IMR-90 (cell line): ENCODE measurements around the gene ARHGAP8. TPM values are rescaled to one million over a fixed set of nuclear protein-coding genes. Genes with fewer than 3 reads are reported as not detected.

ENCODE experiments used
- ATAC-seq: fragments of 200-7000 bp; cut with Tn5 transposase; 2 replicates; pipeline ENCODE4 v1.9.1; 2020; ENCODE audit warnings: low read depth, mild to moderate bottlenecking, moderate library complexity
- BruUV-seq: library from RNA; stranded (reverse); fragments of 400-500 nt; replicated peaks from 2 replicates; lab custom pipeline; 2021; lab: Mats Ljungman, UMichigan
- CTCF ChIA-PET: fragments of 300-600 bp; formaldehyde crosslinking; extraction: SDS; loops from one replicate; lab custom pipeline; 2021; ENCODE audit warnings: antibody characterized with exemption; lab: Yijun Ruan, JAX
- POLR2A ChIA-PET: fragments of 300-600 bp; sonication (Branson Sonifier 250); formaldehyde crosslinking; loops from one replicate; lab custom pipeline; 2022; ENCODE audit warnings: antibody characterized with exemption; ENCODE audit not compliant: unreplicated experiment; lab: Charles Lee
- DNase-seq: peaks from one replicate; pipeline ENCODE4 v3.0.0; 2013
- H2AFZ ChIP-seq: replicated peaks from 2 replicates; pipeline ENCODE3; 2013; ENCODE audit warnings: low read length, mild to moderate bottlenecking; ENCODE audit not compliant: poor library complexity
- H2AK5ac ChIP-seq: 2 replicates; pipeline ENCODE4 v1.6.1; 2013; ENCODE audit warnings: low read depth, low read length, inconsistent platforms
- H2AK9ac ChIP-seq: replicated peaks from 2 replicates; pipeline ENCODE3; 2013; ENCODE audit warnings: mild to moderate bottlenecking, low read depth, low read length, moderate library complexity; ENCODE audit not compliant: poor library complexity
- H2BK120ac ChIP-seq: 2 replicates; pipeline ENCODE4 v1.6.1; 2013; ENCODE audit warnings: low read depth, low read length, inconsistent platforms
- H2BK15ac ChIP-seq: 3 replicates; pipeline ENCODE4 v1.6.1; 2013; ENCODE audit warnings: low read depth, low read length, inconsistent platforms
- H2BK20ac ChIP-seq: 2 replicates; pipeline ENCODE4 v1.6.1; 2013; ENCODE audit warnings: low read depth, mild to moderate bottlenecking, inconsistent platforms, low read length, moderate library complexity
- H2BK5ac ChIP-seq: 2 replicates; pipeline ENCODE4 v1.6.1; 2013; ENCODE audit warnings: mild to moderate bottlenecking, low read depth, low read length, inconsistent platforms; ENCODE audit not compliant: poor library complexity, severe bottlenecking
- H3K14ac ChIP-seq: replicated peaks from 2 replicates; pipeline ENCODE4 v1.6.1; 2013; ENCODE audit warnings: low read depth, low read length, inconsistent platforms
- H3K18ac ChIP-seq: 2 replicates; pipeline ENCODE4 v1.6.1; 2013; ENCODE audit warnings: low read depth, low read length, control low read depth
- H3K23ac ChIP-seq: 2 replicates; pipeline ENCODE4 v1.6.1; 2013; ENCODE audit warnings: low read depth, low read length, inconsistent platforms
- H3K27ac ChIP-seq: 2 replicates; pipeline ENCODE4 v1.5.1; 2013; ENCODE audit warnings: mild to moderate bottlenecking, control low read depth, low read length; ENCODE audit not compliant: insufficient read depth
- H3K27me3 ChIP-seq: 2 replicates; pipeline ENCODE4 v1.6.1; 2013; ENCODE audit warnings: low read length; ENCODE audit not compliant: control insufficient read depth, insufficient read depth
- H3K36me3 ChIP-seq: 2 replicates; pipeline ENCODE4 v1.6.1; 2013; ENCODE audit warnings: low read length, mixed read lengths; ENCODE audit not compliant: control insufficient read depth, insufficient read depth
- H3K4ac ChIP-seq: 2 replicates; pipeline ENCODE4 v1.6.1; 2013; ENCODE audit warnings: low read depth, low read length, inconsistent platforms
- H3K4me1 ChIP-seq: 2 replicates; pipeline ENCODE4 v1.6.1; 2013; ENCODE audit warnings: low read length, mixed read lengths; ENCODE audit not compliant: control insufficient read depth, insufficient read depth
- H3K4me2 ChIP-seq: 2 replicates; pipeline ENCODE4 v1.6.1; 2013; ENCODE audit warnings: low read depth, mild to moderate bottlenecking, control low read depth, low read length, moderate library complexity
- H3K4me3 ChIP-seq: 2 replicates; pipeline ENCODE4 v1.5.1; 2013; ENCODE audit warnings: low read depth, mild to moderate bottlenecking, control low read depth, low read length, moderate library complexity; ENCODE audit not compliant: insufficient read depth
- H3K56ac ChIP-seq: 2 replicates; pipeline ENCODE4 v1.6.1; 2013; ENCODE audit warnings: low read length, inconsistent platforms; ENCODE audit not compliant: insufficient read depth; ENCODE audit errors: extremely low read depth
- H3K79me1 ChIP-seq, 2 experiments: 2 replicates each; pipeline ENCODE4 v1.6.1; 2013; ENCODE audit warnings: low read length in 2 of 2, inconsistent platforms in 1 of 2, low read depth in 1 of 2
- H3K9ac ChIP-seq: 2 replicates; pipeline ENCODE4 v1.6.1; 2013; ENCODE audit warnings: low read depth, low read length, control low read depth
- H3K9me1 ChIP-seq: 2 replicates; pipeline ENCODE4 v1.6.1; 2013; ENCODE audit warnings: low read length, inconsistent platforms; ENCODE audit not compliant: insufficient read depth
- H3K9me3 ChIP-seq: 2 replicates; pipeline ENCODE4 v1.6.1; 2013; ENCODE audit warnings: low read length; ENCODE audit not compliant: control insufficient read depth, insufficient read depth
- H4K20me1 ChIP-seq: 2 replicates; pipeline ENCODE4 v1.6.1; 2013; ENCODE audit warnings: low read length, inconsistent platforms; ENCODE audit not compliant: insufficient read depth
- H4K5ac ChIP-seq: 2 replicates; pipeline ENCODE4 v1.6.1; 2013; ENCODE audit warnings: mild to moderate bottlenecking, low read depth, low read length, control low read depth
- H4K8ac ChIP-seq, 2 experiments: 2 replicates each; pipeline ENCODE4 v1.6.1; 2013; ENCODE audit warnings: low read depth in 2 of 2, low read length in 2 of 2, control low read depth in 1 of 2, inconsistent platforms in 1 of 2
- H4K91ac ChIP-seq: 2 replicates; pipeline ENCODE4 v1.6.1; 2013; ENCODE audit warnings: low read depth, low read length, inconsistent platforms; ENCODE audit not compliant: insufficient read depth
- ELK1 ChIP-seq: fragments of 150-350 bp; IDR thresholded peaks from 2 replicates; pipeline ENCODE4 v1.6.1; 2016; ENCODE audit warnings: low read depth, mild to moderate bottlenecking, low read length, moderate library complexity, borderline replicate concordance
- FOS ChIP-seq: fragments of 150-350 bp; IDR thresholded peaks from 2 replicates; pipeline ENCODE4 v1.6.1; 2016; ENCODE audit warnings: low read depth, low read length
- MAFK ChIP-seq: IDR thresholded peaks from 2 replicates; pipeline ENCODE4 v1.6.1; 2012; ENCODE audit warnings: low read depth, low read length, improper control_type of control experiment
- MAZ ChIP-seq: IDR thresholded peaks from 2 replicates; pipeline ENCODE4 v1.6.1; 2012; ENCODE audit warnings: low read depth, mild to moderate bottlenecking, low read length, improper control_type of control experiment, moderate library complexity, borderline replicate concordance
- MXI1 ChIP-seq: IDR thresholded peaks from 2 replicates; pipeline ENCODE4 v1.6.1; 2012; ENCODE audit warnings: low read depth, mild to moderate bottlenecking, low read length, moderate library complexity, borderline replicate concordance
- NFE2L2 ChIP-seq: fragments of 150-350 bp; IDR thresholded peaks from 2 replicates; pipeline ENCODE4 v1.6.1; 2016; ENCODE audit warnings: low read depth, mild to moderate bottlenecking, low read length
- POLR2A ChIP-seq: IDR thresholded peaks from 2 replicates; pipeline ENCODE4 v1.6.1; 2012; ENCODE audit warnings: mild to moderate bottlenecking, low read depth, low read length
- RCOR1 ChIP-seq: IDR thresholded peaks from 2 replicates; pipeline ENCODE4 v1.6.1; 2012; ENCODE audit warnings: mild to moderate bottlenecking, low read length, improper control_type of control experiment; ENCODE audit not compliant: insufficient replicate concordance
- RFX5 ChIP-seq: IDR thresholded peaks from 2 replicates; pipeline ENCODE4 v1.8.0; 2012; ENCODE audit warnings: low read depth, mild to moderate bottlenecking, low read length, moderate library complexity
- SMC3 ChIP-seq: fragments of 150-350 bp; IDR thresholded peaks from 2 replicates; pipeline ENCODE4 v1.6.1; 2016; ENCODE audit warnings: low read depth, mild to moderate bottlenecking, antibody characterized with exemption, low read length, moderate library complexity
- USF2 ChIP-seq: fragments of 150-350 bp; IDR thresholded peaks from 2 replicates; pipeline ENCODE4 v1.6.1; 2017; ENCODE audit warnings: mild to moderate bottlenecking, antibody characterized with exemption, low read length, low read depth
- WGBS, 2 experiments: methylation state at CpG; one replicate each; pipeline versions ENCODE4 v1.1.5 to v1.1.7; 2013; ENCODE audit warnings: missing lambda C conversion rate in 2 of 2; ENCODE audit not compliant: insufficient read length in 1 of 2; ENCODE audit errors: extremely low coverage in 2 of 2; 5-methylcytosine and 5-hydroxymethylcytosine counted together
- dilution Hi-C: fragments of 300-500 bp; cut with HindIII; formaldehyde crosslinking; loops from one replicate; pipeline ENCODE4 v1.14.3; 2018; ENCODE audit warnings: low sequenced_read_pairs; ENCODE audit not compliant: unreplicated experiment
- in situ Hi-C: fragments of 300-500 bp; cut with MboI; formaldehyde crosslinking; loops from 3 replicates; pipeline ENCODE4 v1.14.3; 2019; ENCODE audit warnings: low sequenced_read_pairs, inconsistent platforms, mixed read lengths
- intact Hi-C: fragments of 100-400 bp; cut with micrococcal nuclease; formaldehyde crosslinking; loops from 2 replicates; pipeline ENCODE4 v1.10.0; 2022
- polyA plus RNA-seq, 3 experiments: library from polyadenylated mRNA; depleted of rRNA; stranded (reverse); fragments of >200 nt; gene quantifications; 2 replicates each; pipeline ENCODE4 v1.2.3, GENCODE V29; 2012; ENCODE audit warnings: low replicate concordance in 1 of 3
- total RNA-seq: library from RNA; depleted of rRNA; stranded (reverse); fragments of >200 nt; gene quantifications from 2 replicates; pipeline ENCODE4 v1.2.3, GENCODE V29; 2012

ARHGAP8 gene
- total and polyA plus RNA-seq, 2 of the 4 experiments (the other 2 are of a cell fraction), result 0.18 to 0.21 TPM

GRCh38 chr22:44888491-44889254 lies 136.3 kb downstream of the ARHGAP8 start:
- H3K56ac ChIP-seq, result no peak overlapping the region
- no peaks in the 10 kb centered on the region for H3K79me1 ChIP-seq
- no peak overlapping the region for H2AK9ac ChIP-seq
- H4K91ac ChIP-seq, result no peak overlapping the region
- WGBS, 2 experiments, result 37% methylated on average over 8 of the region's 14 CpGs; no CpG with 5 or more reads in 1 of the 2 experiments
- DNase-seq, result no peak
- TF ChIP-seq MAFK, result no peak
- TF ChIP-seq RCOR1, result no peak
- no peak for TF ChIP-seq MAZ
- no peak for TF ChIP-seq FOS
- no peak for TF ChIP-seq RFX5
- no peak for TF ChIP-seq NFE2L2
- TF ChIP-seq ELK1, result no peak
- TF ChIP-seq MXI1, result no peak
- no peak for TF ChIP-seq POLR2A
- no peak for TF ChIP-seq USF2
- no peak for TF ChIP-seq SMC3
- no peak overlapping the region for H4K8ac ChIP-seq
- no peak overlapping the region for H4K5ac ChIP-seq
- no peak overlapping the region for H3K4me2 ChIP-seq
- no peak for ATAC-seq
- BruUV-seq, result no TSS peak
- ChIA-PET POLR2A (no interaction called here), CTCF (no interaction called here)
- H3K9me3 ChIP-seq, result no peaks in the 10 kb centered on the region
- H2AK5ac ChIP-seq, result no peak overlapping the region
- no peak overlapping the region for H2AFZ ChIP-seq
- no peak overlapping the region for H3K4ac ChIP-seq
- no peak overlapping the region for H3K9ac ChIP-seq
- H3K27ac ChIP-seq, result no peak overlapping the region
- H3K9me1 ChIP-seq, result no peaks in the 10 kb centered on the region
- H3K4me1 ChIP-seq, result no peaks in the 10 kb centered on the region
- no peak overlapping the region for H2BK120ac ChIP-seq
- H3K4me3 ChIP-seq, result no peak overlapping the region
- no peaks in the 10 kb centered on the region for H4K20me1 ChIP-seq
- no peak overlapping the region for H2BK5ac ChIP-seq
- no peaks in the 10 kb centered on the region for H3K36me3 ChIP-seq
- dilution Hi-C loops (no loop called here), intact Hi-C loops (no loop called here), in situ Hi-C loops (loop anchor here (10.0 kb wide), 1 partner anchor 64 kb away; no protein-coding TSS in a partner anchor)
- H3K14ac ChIP-seq, result no peak overlapping the region
- H3K27me3 ChIP-seq, result peaks cover 2% of the 10 kb centered on the region; the same call in 1 of the 2 replicates
- no peak overlapping the region for H3K18ac ChIP-seq
- H2BK15ac ChIP-seq, result no peak overlapping the region
- no peak overlapping the region for H3K23ac ChIP-seq
- H2BK20ac ChIP-seq, result no peak overlapping the region
